ENCODE measurements around the gene SPATS1.

Gene SPATS1

DNA sequence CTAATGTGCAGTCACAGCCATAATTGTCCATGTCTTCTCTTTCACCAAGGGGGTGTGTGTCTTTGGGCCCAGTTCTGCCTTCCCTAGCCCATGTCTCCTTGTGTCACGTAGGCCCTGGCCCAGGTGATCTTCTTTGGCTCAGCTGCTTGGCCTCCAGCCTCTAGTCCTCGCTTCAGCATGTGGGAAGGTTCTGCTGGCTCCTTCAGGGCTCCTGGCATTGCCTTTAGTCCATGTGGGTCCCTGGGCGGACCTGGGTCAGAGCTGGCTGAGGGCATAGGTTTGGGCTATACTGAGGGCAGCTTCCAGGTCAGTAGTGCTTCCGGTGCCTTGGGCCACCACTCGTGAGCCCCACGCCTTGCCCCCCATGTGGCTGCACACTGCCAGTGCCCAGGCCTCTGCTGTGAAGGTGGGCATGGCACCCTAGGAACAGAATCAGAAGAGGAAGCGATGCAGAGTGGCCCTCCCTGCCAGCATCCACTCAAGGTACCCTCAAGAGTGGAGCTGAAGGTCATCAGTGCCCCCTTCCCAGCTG, 42.1 kb upstream of the SPATS1 start:
- TF ChIP-seq, protein P1, sequence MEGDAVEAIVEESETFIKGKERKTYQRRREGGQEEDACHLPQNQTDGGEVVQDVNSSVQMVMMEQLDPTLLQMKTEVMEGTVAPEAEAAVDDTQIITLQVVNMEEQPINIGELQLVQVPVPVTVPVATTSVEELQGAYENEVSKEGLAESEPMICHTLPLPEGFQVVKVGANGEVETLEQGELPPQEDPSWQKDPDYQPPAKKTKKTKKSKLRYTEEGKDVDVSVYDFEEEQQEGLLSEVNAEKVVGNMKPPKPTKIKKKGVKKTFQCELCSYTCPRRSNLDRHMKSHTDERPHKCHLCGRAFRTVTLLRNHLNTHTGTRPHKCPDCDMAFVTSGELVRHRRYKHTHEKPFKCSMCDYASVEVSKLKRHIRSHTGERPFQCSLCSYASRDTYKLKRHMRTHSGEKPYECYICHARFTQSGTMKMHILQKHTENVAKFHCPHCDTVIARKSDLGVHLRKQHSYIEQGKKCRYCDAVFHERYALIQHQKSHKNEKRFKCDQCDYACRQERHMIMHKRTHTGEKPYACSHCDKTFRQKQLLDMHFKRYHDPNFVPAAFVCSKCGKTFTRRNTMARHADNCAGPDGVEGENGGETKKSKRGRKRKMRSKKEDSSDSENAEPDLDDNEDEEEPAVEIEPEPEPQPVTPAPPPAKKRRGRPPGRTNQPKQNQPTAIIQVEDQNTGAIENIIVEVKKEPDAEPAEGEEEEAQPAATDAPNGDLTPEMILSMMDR (IDR thresholded peaks at IDR 0.05; ENCODE audit: low read length) = no peak
- no peak for TF ChIP-seq EZH2 (IDR thresholded peaks at IDR 0.05; ENCODE audit: borderline replicate concordance, low read length)
- Histone ChIP-seq H3K36me3 (ENCODE audit: insufficient read depth, low read length) (peaks cover 49% of the 10 kb centered on the region), H3K4me2 (ENCODE audit: low read length) (no peak overlapping the region), H3K27me3 (ENCODE audit: insufficient read depth, low read length) (no peaks in the 10 kb centered on the region), H4K20me1 (ENCODE audit: insufficient read depth, low read length) (no peaks in the 10 kb centered on the region), H3K79me2 (ENCODE audit: insufficient read depth, low read length) (no peaks in the 10 kb centered on the region), H2AFZ (ENCODE audit: low read length) (no peak overlapping the region), H3K9ac (ENCODE audit: low read length) (no peak overlapping the region), H3K9me3 (ENCODE audit: low read length) (no peaks in the 10 kb centered on the region), H3K4me1 (ENCODE audit: insufficient read depth, low read length, severe bottlenecking) (no peaks in the 10 kb centered on the region), H3K27ac (ENCODE audit: low read depth, low read length, poor library complexity, severe bottlenecking) (no peak overlapping the region), H3K4me3 (ENCODE audit: low read depth, low read length, poor library complexity, severe bottlenecking) (no peak overlapping the region), H3K9me2 (ENCODE audit: low read depth, low read length) (no peaks in the 10 kb centered on the region), H3F3A (ENCODE audit: insufficient read depth, low read length) (no peaks in the 10 kb centered on the region)

DNA sequence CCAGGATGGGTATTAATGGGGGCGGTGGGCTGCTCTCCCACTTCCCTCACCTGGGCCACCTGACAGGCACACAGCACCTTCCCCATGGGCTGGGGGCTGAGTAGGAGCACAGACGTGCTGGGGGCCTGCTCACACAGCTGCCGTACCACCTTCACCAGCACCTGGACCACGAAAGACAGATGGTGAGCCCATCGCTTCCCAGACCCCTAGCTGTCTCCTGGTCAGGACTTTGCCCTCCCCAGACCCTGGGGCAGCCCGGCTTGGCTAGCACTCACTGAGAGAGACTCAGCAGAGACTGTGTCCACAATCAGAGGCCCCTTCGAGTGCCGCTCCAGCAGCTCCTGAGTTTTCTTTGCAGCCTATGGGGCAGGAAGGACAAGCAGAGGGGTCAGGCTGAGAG, 41.3 kb upstream of the SPATS1 start:
- Histone ChIP-seq H3K27me3 (ENCODE audit: insufficient read depth, low read length) (no peaks in the 10 kb centered on the region), H3K36me3 (ENCODE audit: insufficient read depth, low read length) (peaks cover 56% of the 10 kb centered on the region), H3F3A (ENCODE audit: insufficient read depth, low read length) (no peaks in the 10 kb centered on the region), H4K20me1 (ENCODE audit: insufficient read depth, low read length) (no peaks in the 10 kb centered on the region), H3K9me2 (ENCODE audit: low read depth, low read length) (no peaks in the 10 kb centered on the region), H2AFZ (ENCODE audit: low read length) (no peak overlapping the region), H3K27ac (ENCODE audit: low read depth, low read length, poor library complexity, severe bottlenecking) (no peak overlapping the region), H3K9me3 (ENCODE audit: low read length) (no peaks in the 10 kb centered on the region), H3K4me3 (ENCODE audit: low read depth, low read length, poor library complexity, severe bottlenecking) (no peak overlapping the region), H3K4me1 (ENCODE audit: insufficient read depth, low read length, severe bottlenecking) (no peaks in the 10 kb centered on the region), H3K9ac (ENCODE audit: low read length) (no peak overlapping the region), H3K79me2 (ENCODE audit: insufficient read depth, low read length) (no peaks in the 10 kb centered on the region), H3K4me2 (ENCODE audit: low read length) (no peak overlapping the region)
- TF ChIP-seq, protein P1 (IDR thresholded peaks at IDR 0.05; ENCODE audit: low read length) = no peak
- TF ChIP-seq EZH2 (IDR thresholded peaks at IDR 0.05; ENCODE audit: borderline replicate concordance, low read length) = no peak

DNA sequence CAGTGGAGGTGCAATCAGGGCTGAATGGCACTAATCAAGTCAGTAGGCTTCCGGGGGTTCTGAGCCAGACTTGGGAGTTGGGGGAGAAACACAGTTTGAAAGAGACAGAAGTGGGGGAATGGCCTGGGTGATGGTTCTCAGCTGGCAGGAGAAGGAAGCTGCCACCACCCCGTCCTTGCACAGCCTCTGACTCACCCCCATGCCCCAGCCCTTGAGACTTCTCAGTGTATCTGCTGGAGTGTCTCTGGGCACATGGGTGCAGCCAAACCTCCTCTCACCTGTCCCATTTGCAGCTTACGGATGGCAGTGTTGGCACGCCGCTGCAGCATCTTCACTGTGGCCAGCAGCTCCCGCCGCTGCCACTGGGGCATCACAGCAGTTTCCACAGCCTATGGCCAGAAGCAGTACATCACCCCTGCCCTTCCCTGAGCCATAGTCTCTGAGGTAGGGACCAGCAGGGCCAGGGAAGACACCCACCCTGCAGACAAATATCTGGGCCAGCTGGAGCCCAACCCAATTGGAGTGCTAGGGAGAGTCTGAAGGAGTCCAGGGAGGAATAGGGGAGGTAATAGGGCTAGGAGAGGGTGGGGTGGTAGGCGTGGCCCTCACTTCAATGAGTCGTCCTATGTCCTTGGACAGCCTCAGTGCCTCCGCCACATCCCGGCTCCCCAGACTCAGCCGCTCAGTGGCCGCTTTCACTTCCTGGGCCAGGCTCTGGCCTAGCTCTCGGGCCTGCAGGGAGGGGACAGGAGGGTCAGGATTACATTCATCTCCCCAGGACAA, 40.5 kb upstream of the SPATS1 start:
- no peak overlapping the region for H3K27ac ChIP-seq (ENCODE audit: low read depth, low read length, poor library complexity, severe bottlenecking)
- H3K4me3 ChIP-seq (ENCODE audit: low read depth, low read length, poor library complexity, severe bottlenecking) = no peak overlapping the region
- no peaks in the 10 kb centered on the region for H4K20me1 ChIP-seq (ENCODE audit: insufficient read depth, low read length)
- H3K4me2 ChIP-seq (ENCODE audit: low read length) = no peak overlapping the region
- TF ChIP-seq, protein P1 (IDR thresholded peaks at IDR 0.05; ENCODE audit: low read length) = no peak
- no peak for TF ChIP-seq EZH2 (IDR thresholded peaks at IDR 0.05; ENCODE audit: borderline replicate concordance, low read length)
- no peaks in the 10 kb centered on the region for H3F3A ChIP-seq (ENCODE audit: insufficient read depth, low read length)
- no peaks in the 10 kb centered on the region for H3K4me1 ChIP-seq (ENCODE audit: insufficient read depth, low read length, severe bottlenecking)
- H3K27me3 ChIP-seq (ENCODE audit: insufficient read depth, low read length) = no peaks in the 10 kb centered on the region
- no peaks in the 10 kb centered on the region for H3K9me3 ChIP-seq (ENCODE audit: low read length)
- no peak overlapping the region for H3K9ac ChIP-seq (ENCODE audit: low read length)
- H3K79me2 ChIP-seq (ENCODE audit: insufficient read depth, low read length) = no peaks in the 10 kb centered on the region
- H3K36me3 ChIP-seq (ENCODE audit: insufficient read depth, low read length) = peaks cover 64% of the 10 kb centered on the region
- no peaks in the 10 kb centered on the region for H3K9me2 ChIP-seq (ENCODE audit: low read depth, low read length)
- H2AFZ ChIP-seq (ENCODE audit: low read length) = no peak overlapping the region
